Sigmoid colon (tissue), 4 donors: ENCODE measurements around the gene SRPX.

Experiments
- EP300 ChIP-seq, 4 donors: sonication (generic); formaldehyde crosslinking; IDR thresholded peaks; one replicate each; pipeline ENCODE4 v1.6.1; 2017; ENCODE audit warnings: antibody characterized with exemption in 4 of 4
- POLR2A ChIP-seq, 2 donors: fragments of 450-650 bp; IDR thresholded peaks; one replicate each; pipeline ENCODE4 v1.6.1; 2016; ENCODE audit warnings: antibody characterized with exemption in 2 of 2, mild to moderate bottlenecking in 2 of 2, moderate library complexity in 2 of 2
- POLR2AphosphoS5 ChIP-seq, 4 donors: sonication (generic); formaldehyde crosslinking; IDR thresholded peaks; one replicate each; pipeline ENCODE4 v1.6.1; 2017; ENCODE audit warnings: antibody characterized with exemption in 4 of 4
- TF ChIP-seq, protein P1 (sequence below), 4 experiments: fragments of 450-650 bp in 3 of 4; fragments of 200-600 bp in 1 of 4; IDR thresholded peaks; one replicate each; pipeline ENCODE4 v1.5.1; 2016 to 2019; ENCODE audit warnings: antibody characterized with exemption in 4 of 4, mild to moderate bottlenecking in 3 of 4, moderate library complexity in 2 of 4

DNA sequence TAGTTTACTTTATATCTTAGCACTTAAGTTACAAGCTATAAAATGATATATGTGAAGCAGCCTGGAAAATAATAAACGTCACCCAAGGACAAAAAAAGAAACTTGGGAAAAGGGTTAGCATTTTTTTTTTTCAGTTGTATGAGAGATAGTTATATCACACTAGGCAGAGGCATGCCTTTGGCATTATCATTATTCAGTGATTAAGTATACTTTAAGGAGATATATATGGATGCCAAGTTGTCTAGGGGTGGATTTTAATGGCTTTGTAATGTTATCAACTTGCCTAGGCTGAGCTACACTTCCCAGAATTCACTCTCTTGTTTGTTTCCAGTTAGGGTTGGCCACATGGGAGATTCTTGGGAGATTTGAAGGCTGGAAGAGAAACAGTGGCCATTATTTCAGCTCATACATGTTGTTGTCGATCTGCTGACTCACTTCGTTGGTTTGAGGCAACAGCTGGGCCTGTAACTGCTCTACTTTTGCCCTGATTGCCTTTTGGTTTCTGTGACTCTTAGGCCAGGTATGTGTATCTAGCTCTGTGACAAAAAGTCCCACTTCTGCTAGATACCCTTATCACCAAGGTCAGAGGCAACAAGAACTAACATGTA, 11.5 kb upstream of the SRPX start:
- TF ChIP-seq EP300 (IDR thresholded peaks at IDR 0.05) (no peak), POLR2A (IDR thresholded peaks at IDR 0.05) (no peak), POLR2AphosphoS5 (IDR thresholded peaks at IDR 0.05) (no peak)
- TF ChIP-seq, protein P1, sequence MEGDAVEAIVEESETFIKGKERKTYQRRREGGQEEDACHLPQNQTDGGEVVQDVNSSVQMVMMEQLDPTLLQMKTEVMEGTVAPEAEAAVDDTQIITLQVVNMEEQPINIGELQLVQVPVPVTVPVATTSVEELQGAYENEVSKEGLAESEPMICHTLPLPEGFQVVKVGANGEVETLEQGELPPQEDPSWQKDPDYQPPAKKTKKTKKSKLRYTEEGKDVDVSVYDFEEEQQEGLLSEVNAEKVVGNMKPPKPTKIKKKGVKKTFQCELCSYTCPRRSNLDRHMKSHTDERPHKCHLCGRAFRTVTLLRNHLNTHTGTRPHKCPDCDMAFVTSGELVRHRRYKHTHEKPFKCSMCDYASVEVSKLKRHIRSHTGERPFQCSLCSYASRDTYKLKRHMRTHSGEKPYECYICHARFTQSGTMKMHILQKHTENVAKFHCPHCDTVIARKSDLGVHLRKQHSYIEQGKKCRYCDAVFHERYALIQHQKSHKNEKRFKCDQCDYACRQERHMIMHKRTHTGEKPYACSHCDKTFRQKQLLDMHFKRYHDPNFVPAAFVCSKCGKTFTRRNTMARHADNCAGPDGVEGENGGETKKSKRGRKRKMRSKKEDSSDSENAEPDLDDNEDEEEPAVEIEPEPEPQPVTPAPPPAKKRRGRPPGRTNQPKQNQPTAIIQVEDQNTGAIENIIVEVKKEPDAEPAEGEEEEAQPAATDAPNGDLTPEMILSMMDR (IDR thresholded peaks at IDR 0.05) = no peak
